Prostate gland (tissue), 2 donors: ENCODE measurements around the gene WDR59.

Source experiments
- CTCF ChIP-seq, 4 experiments: fragments of 200-600 bp in 2 of 4; fragments of 450-650 bp in 2 of 4; sonication (generic) in 2 of 4; IDR thresholded peaks; 1 replicate in 3 of 4; 2 replicates in 1 of 4; pipeline ENCODE4 v1.5.1; 2016 to 2019; ENCODE audit warnings: antibody characterized with exemption in 4 of 4, mild to moderate bottlenecking in 2 of 4, moderate library complexity in 2 of 4
- POLR2AphosphoS5 ChIP-seq: sonication (generic); formaldehyde crosslinking; IDR thresholded peaks from one replicate; pipeline ENCODE4 v1.6.1; 2017; ENCODE audit warnings: antibody characterized with exemption

GRCh38 chr16:74929636-74930035, 55.3 kb downstream of the WDR59 start:
- TF ChIP-seq CTCF (IDR thresholded peaks at IDR 0.05) (no peak), POLR2AphosphoS5 (no peak)
